GM12878 (cell line): ENCODE measurements around the gene NCAPD3. TPM values are rescaled to one million over a fixed set of nuclear protein-coding genes. Genes with fewer than 3 reads are reported as not detected.

Experiments
- ATAC-seq: fragments of 200-7000 bp; cut with Tn5 transposase; 3 replicates; pipeline ENCODE4 v1.9.1; 2020; ENCODE audit warnings: mild to moderate bottlenecking, moderate library complexity
- BruUV-seq: library from RNA; stranded (reverse); fragments of 400-500 nt; replicated peaks from 2 replicates; lab custom pipeline; 2021; lab: Mats Ljungman, UMichigan
- CTCF ChIA-PET: fragments of 300-600 bp; sonication (Branson Sonifier 250); formaldehyde crosslinking; extraction: SDS; loops from one replicate; lab custom pipeline; 2021; ENCODE audit warnings: inconsistent platforms; lab: Yijun Ruan, JAX
- POLR2A ChIA-PET: fragments of 350-600 bp; formaldehyde crosslinking; extraction: SDS; loops from one replicate; lab custom pipeline; 2021; ENCODE audit warnings: inconsistent platforms; lab: Charles Lee
- RAD21 ChIA-PET: fragments of 300-600 bp; sonication (Branson Sonifier 250); formaldehyde crosslinking; loops from one replicate; lab custom pipeline; 2023; ENCODE audit warnings: antibody characterized with exemption; ENCODE audit not compliant: unreplicated experiment; lab: Charles Lee
- SMC1A ChIA-PET: fragments of 300-600 bp; sonication (Branson Sonifier 250); formaldehyde crosslinking; loops from one replicate; lab custom pipeline; 2023; ENCODE audit not compliant: unreplicated experiment, uncharacterized antibody; lab: Charles Lee
- DNase-seq: peaks from one replicate; pipeline ENCODE4 v3.0.0-alpha.2; 2011; ENCODE audit warnings: low read depth, low spot score
- FAIRE-seq: peaks from 3 replicates; lab custom pipeline; 2011; peaks lifted over from hg19 to GRCh38; lab: Jason Lieb, UNC
- H2AFZ ChIP-seq: 2 replicates; pipeline ENCODE4 v1.6.0; 2011; ENCODE audit warnings: low read depth, low read length, control low read depth; ENCODE audit not compliant: control insufficient read depth
- H3K27ac ChIP-seq: 2 replicates; pipeline ENCODE4 v1.5.1; 2011; ENCODE audit warnings: control low read depth; ENCODE audit not compliant: control insufficient read depth, insufficient read depth
- H3K27me3 ChIP-seq, 2 experiments: replicated peaks in 1 of 2; 2 replicates each; pipeline versions ENCODE4 v1.6.0 to v1.6.1; 2011; ENCODE audit warnings: low read length in 1 of 2; ENCODE audit not compliant: control insufficient read depth in 2 of 2, insufficient read depth in 2 of 2
- H3K36me3 ChIP-seq, 2 experiments: 2 replicates each; pipeline ENCODE4 v1.5.1; 2011; ENCODE audit warnings: low read length in 1 of 2; ENCODE audit not compliant: control insufficient read depth in 2 of 2, insufficient read depth in 2 of 2
- H3K4me1 ChIP-seq: 2 replicates; pipeline ENCODE4 v1.6.1; 2011; ENCODE audit warnings: mild to moderate bottlenecking, low read length, moderate library complexity, mixed read lengths; ENCODE audit not compliant: control insufficient read depth, insufficient read depth
- H3K4me2 ChIP-seq: 2 replicates; pipeline ENCODE4 v1.6.0; 2011; ENCODE audit warnings: control low read depth; ENCODE audit not compliant: control insufficient read depth, insufficient read depth
- H3K4me3 ChIP-seq: fragments of 200-600 bp; sonication (generic); 2 replicates; pipeline ENCODE4 v1.5.1; 2016
- H3K79me2 ChIP-seq: 2 replicates; pipeline ENCODE4 v1.6.0; 2011; ENCODE audit warnings: low read length; ENCODE audit not compliant: control insufficient read depth, insufficient read depth
- H3K9ac ChIP-seq: 2 replicates; pipeline ENCODE4 v1.8.0; 2011; ENCODE audit warnings: low read length, control low read depth, mixed read lengths; ENCODE audit not compliant: control insufficient read depth, insufficient read depth
- H3K9me3 ChIP-seq: replicated peaks from 3 replicates; pipeline ENCODE4 v1.5.1; 2011; ENCODE audit warnings: mild to moderate bottlenecking, low read length; ENCODE audit not compliant: control insufficient read depth, insufficient read depth
- H4K20me1 ChIP-seq: 2 replicates; pipeline ENCODE4 v1.6.0; 2011; ENCODE audit not compliant: control insufficient read depth, insufficient read depth
- ATF3 ChIP-seq: IDR thresholded peaks from 2 replicates; pipeline ENCODE4 v1.6.1; 2011; ENCODE audit warnings: low read depth, mild to moderate bottlenecking, low read length, moderate library complexity, borderline replicate concordance; ENCODE audit errors: extremely low read depth
- CEBPZ ChIP-seq: fragments of 150-350 bp; IDR thresholded peaks from 2 replicates; pipeline ENCODE4 v1.6.1; 2016; ENCODE audit warnings: low read depth, low read length
- CHD1 ChIP-seq: IDR thresholded peaks from 2 replicates; pipeline ENCODE4 v1.6.1; 2012; ENCODE audit warnings: low read depth, low read length, improper control_type of control experiment
- E2F8 ChIP-seq: fragments of 450-650 bp; IDR thresholded peaks from 2 replicates; pipeline ENCODE4 v1.6.1; 2018; ENCODE audit warnings: mild to moderate bottlenecking, low read depth, moderate library complexity; ENCODE audit not compliant: partially characterized antibody
- FOXK2 ChIP-seq: fragments of 450-650 bp; IDR thresholded peaks from 2 replicates; pipeline ENCODE4 v1.6.1; 2017; ENCODE audit warnings: mild to moderate bottlenecking, moderate library complexity
- HSF1 ChIP-seq: fragments of 150-350 bp; IDR thresholded peaks from 2 replicates; pipeline ENCODE4 v1.6.1; 2014; ENCODE audit warnings: mild to moderate bottlenecking, low read depth, low read length
- JUND ChIP-seq: IDR thresholded peaks from 2 replicates; pipeline ENCODE4 v1.6.1; 2012; ENCODE audit warnings: low read depth, mild to moderate bottlenecking, low read length, improper control_type of control experiment, moderate library complexity
- RAD21 ChIP-seq: IDR thresholded peaks from 2 replicates; pipeline ENCODE4 v1.6.1; 2011; ENCODE audit warnings: mild to moderate bottlenecking, low read depth, low read length, moderate library complexity; ENCODE audit not compliant: insufficient read depth
- TAF1 ChIP-seq: IDR thresholded peaks from 2 replicates; pipeline ENCODE4 v1.6.1; 2011; ENCODE audit warnings: mild to moderate bottlenecking, low read depth, low read length, borderline replicate concordance
- ZZZ3 ChIP-seq: IDR thresholded peaks from 2 replicates; pipeline ENCODE4 v1.6.1; 2011; ENCODE audit warnings: low read depth; ENCODE audit not compliant: control insufficient read depth, insufficient read length
- WGBS: methylation state at CpG from one replicate; pipeline ENCODE4 v1.1.6; 2016; ENCODE audit warnings: low lambda C conversion rate; ENCODE audit not compliant: insufficient replicate concordance, insufficient coverage; ENCODE audit errors: missing lambda C conversion rate; 5-methylcytosine and 5-hydroxymethylcytosine counted together
- in situ Hi-C: fragments of 300-500 bp; cut with MboI; formaldehyde crosslinking; loops from 9 replicates; pipeline ENCODE4 v1.14.3; 2018; ENCODE audit warnings: mixed read lengths
- intact Hi-C: fragments of 100-400 bp; cut with micrococcal nuclease; formaldehyde crosslinking; loops from one replicate; pipeline ENCODE4 v1.14.2; 2022; ENCODE audit not compliant: unreplicated experiment
- polyA plus RNA-seq, 11 experiments: library from polyadenylated mRNA; depleted of rRNA in 4 of 11; unstranded in 6 of 11; stranded (reverse) in 5 of 11; fragments of >200 nt; fragmentation: Nextera tagmentation in 4 of 11; fragmentation: Illumina TruSeq in 1 of 11; extraction: Ambion mirVana in 4 of 11; extraction: Trizol in 1 of 11; gene quantifications; 1 replicate in 1 of 11; 2 replicates in 10 of 11; pipeline versions ENCODE4 v1.2.1 to v1.2.3, GENCODE V29; 2011 to 2016; ENCODE audit warnings: inconsistent platforms in 2 of 11, missing spikeins in 2 of 11, low read depth in 1 of 11
- total RNA-seq, 4 experiments: library from RNA; depleted of rRNA in 3 of 4; stranded (reverse); fragments of >200 nt in 3 of 4; fragmentation: Illumina TruSeq in 1 of 4; extraction: Trizol in 1 of 4; gene quantifications; 2 replicates each; pipeline versions ENCODE4 v1.2.1 to v1.2.3, GENCODE V29; 2013 to 2021
- TF ChIP-seq, protein P1 (sequence below): fragments of 450-650 bp; IDR thresholded peaks from 2 replicates; pipeline ENCODE4 v1.6.1; 2017; ENCODE audit warnings: mild to moderate bottlenecking, moderate library complexity

Gene NCAPD3
- total and polyA plus RNA-seq, 10 of the 15 experiments (the other 5 are each of a cell fraction or from before 2014, with no cell fraction given), result 14.9 to 58.2 (median 48.2) TPM

DNA sequence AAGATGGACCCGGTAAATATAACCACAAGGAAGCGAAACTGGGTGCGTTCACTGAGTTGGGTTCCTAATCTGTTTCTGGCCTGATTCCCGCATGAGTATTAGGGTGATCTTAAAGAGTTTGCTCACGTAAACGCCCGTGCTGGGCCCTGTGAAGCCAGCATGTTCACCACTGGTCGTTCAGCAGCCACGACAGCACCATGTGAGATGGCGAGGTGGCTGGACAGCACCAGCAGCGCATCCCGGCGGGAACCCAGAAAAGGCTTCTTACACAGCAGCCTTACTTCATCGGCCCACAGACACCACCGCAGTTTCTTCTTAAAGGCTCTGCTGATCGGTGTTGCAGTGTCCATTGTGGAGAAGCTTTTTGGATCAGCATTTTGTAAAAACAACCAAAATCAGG, 74.4 kb downstream of the NCAPD3 start:
- SMC1A ChIA-PET, result interaction anchor here (1.1 kb wide), 1 partner anchor 16 kb away, joined by 3 read pairs; no protein-coding TSS in a partner anchor
- Histone ChIP-seq H3K9ac (no peak overlapping the region), H3K4me3 (no peak overlapping the region), H3K79me2 (no peaks in the 10 kb centered on the region), H4K20me1 (no peaks in the 10 kb centered on the region), H3K27me3 (no peaks in the 10 kb centered on the region), H3K27ac (no peak overlapping the region), H3K4me2 (no peak overlapping the region), H3K36me3 (peaks cover 5 to 11% of the 10 kb centered on the region in 2 experiments; a peak in 3 of 4 replicates), H3K9me3 (no peaks in the 10 kb centered on the region), H2AFZ (no peak overlapping the region), H3K4me1 (no peaks in the 10 kb centered on the region)
- FAIRE-seq (no peak), DNase-seq (no peak), ATAC-seq (no peak)
- BruUV-seq, result no TSS peak
- intact Hi-C loops, result no loop called here
- CTCF ChIA-PET, result interaction anchor here (1.2 kb wide), 1 partner anchor 226 kb away, joined by 3 read pairs; no protein-coding TSS in a partner anchor
- RAD21 ChIA-PET, result no interaction called here
- WGBS, result 87% methylated on average over 16 of the region's 16 CpGs
- in situ Hi-C loops, result no loop called here
- POLR2A ChIA-PET, result no interaction called here
- TF ChIP-seq E2F8 (no peak), CHD1 (no peak), ATF3 (no peak), ZZZ3 (no peak), HSF1 (no peak), TAF1 (no peak), CEBPZ (no peak), JUND (no peak), FOXK2 (no peak), RAD21 (no peak)
- TF ChIP-seq, protein P1, sequence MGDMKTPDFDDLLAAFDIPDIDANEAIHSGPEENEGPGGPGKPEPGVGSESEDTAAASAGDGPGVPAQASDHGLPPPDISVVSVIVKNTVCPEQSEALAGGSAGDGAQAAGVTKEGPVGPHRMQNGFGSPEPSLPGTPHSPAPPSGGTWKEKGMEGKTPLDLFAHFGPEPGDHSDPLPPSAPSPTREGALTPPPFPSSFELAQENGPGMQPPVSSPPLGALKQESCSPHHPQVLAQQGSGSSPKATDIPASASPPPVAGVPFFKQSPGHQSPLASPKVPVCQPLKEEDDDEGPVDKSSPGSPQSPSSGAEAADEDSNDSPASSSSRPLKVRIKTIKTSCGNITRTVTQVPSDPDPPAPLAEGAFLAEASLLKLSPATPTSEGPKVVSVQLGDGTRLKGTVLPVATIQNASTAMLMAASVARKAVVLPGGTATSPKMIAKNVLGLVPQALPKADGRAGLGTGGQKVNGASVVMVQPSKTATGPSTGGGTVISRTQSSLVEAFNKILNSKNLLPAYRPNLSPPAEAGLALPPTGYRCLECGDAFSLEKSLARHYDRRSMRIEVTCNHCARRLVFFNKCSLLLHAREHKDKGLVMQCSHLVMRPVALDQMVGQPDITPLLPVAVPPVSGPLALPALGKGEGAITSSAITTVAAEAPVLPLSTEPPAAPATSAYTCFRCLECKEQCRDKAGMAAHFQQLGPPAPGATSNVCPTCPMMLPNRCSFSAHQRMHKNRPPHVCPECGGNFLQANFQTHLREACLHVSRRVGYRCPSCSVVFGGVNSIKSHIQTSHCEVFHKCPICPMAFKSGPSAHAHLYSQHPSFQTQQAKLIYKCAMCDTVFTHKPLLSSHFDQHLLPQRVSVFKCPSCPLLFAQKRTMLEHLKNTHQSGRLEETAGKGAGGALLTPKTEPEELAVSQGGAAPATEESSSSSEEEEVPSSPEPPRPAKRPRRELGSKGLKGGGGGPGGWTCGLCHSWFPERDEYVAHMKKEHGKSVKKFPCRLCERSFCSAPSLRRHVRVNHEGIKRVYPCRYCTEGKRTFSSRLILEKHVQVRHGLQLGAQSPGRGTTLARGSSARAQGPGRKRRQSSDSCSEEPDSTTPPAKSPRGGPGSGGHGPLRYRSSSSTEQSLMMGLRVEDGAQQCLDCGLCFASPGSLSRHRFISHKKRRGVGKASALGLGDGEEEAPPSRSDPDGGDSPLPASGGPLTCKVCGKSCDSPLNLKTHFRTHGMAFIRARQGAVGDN, result no peak
